ENCODE results near the gene METTL13.

- TF ChIP-seq MAFK (IDR thresholded peaks at IDR 0.05; ENCODE audit: partially characterized antibody) (no peak), POLR2A (IDR thresholded peaks at IDR 0.05; ENCODE audit: low read length) (no peak), POLR2AphosphoS2 (conservative IDR thresholded peaks at IDR 0.05; ENCODE audit: low read length) (no peak), RCOR1 (IDR thresholded peaks at IDR 0.05; ENCODE audit: low read depth, low read length) (no peak), CEBPB (IDR thresholded peaks at IDR 0.05) (no peak), CTCF (IDR thresholded peaks at IDR 0.05) (no peak)
Measured at GRCh38 chr1:171826973-171827372, 45.5 kb downstream of the METTL13 start.
